Testis (tissue), 3 donors: ENCODE measurements around the gene PRAMEF18. TPM values are rescaled to one million over a fixed set of nuclear protein-coding genes. Genes with fewer than 3 reads are reported as not detected.
"Not testable (repeated sequence)": the region's sequence is repeated elsewhere in the genome, so short reads cannot be mapped to it uniquely, and the experiment has no call there.

ENCODE experiments used
- DNase-seq: peaks from one replicate; pipeline ENCODE4 v3.0.0-alpha.2; 2019
- H3K27ac ChIP-seq, 2 donors: fragments of 200-600 bp; sonication (generic); one replicate each; pipeline ENCODE4 v1.5.1; 2019
- H3K27me3 ChIP-seq: fragments of 200-600 bp; sonication (generic); one replicate; pipeline ENCODE4 v1.5.1; 2019
- H3K36me3 ChIP-seq: fragments of 200-600 bp; sonication (generic); one replicate; pipeline ENCODE4 v1.5.1; 2017; ENCODE audit warnings: low read depth; ENCODE audit errors: missing control alignments
- H3K4me1 ChIP-seq: fragments of 200-600 bp; sonication (generic); one replicate; pipeline ENCODE4 v1.5.1; 2019
- H3K4me3 ChIP-seq, 2 donors: fragments of 200-600 bp; sonication (generic); one replicate each; pipeline ENCODE4 v1.5.1; 2017 to 2019
- H3K9me3 ChIP-seq: fragments of 200-600 bp; sonication (generic); one replicate; pipeline ENCODE4 v1.5.1; 2017
- WGBS, 2 donors: methylation state at CpG; one replicate each; pipeline ENCODE4 v1.1.5; 2018; 5-methylcytosine and 5-hydroxymethylcytosine counted together
- intact Hi-C: fragments of 100-400 bp; cut with DNase I; formaldehyde crosslinking; loops from one replicate; pipeline ENCODE4 v1.15.1; 2023; ENCODE audit warnings: low total_unique reads
- polyA plus RNA-seq: library from polyadenylated mRNA; stranded (reverse); fragments of 350-450 nt; fragmentation: Illumina TruSeq; extraction: RNeasy Lipid Tissue Mini Kit (QIAGEN cat#74804); gene quantifications from one replicate; pipeline ENCODE4 v1.2.3, GENCODE V29; 2014; ENCODE audit warnings: low read depth, low replicate concordance; ENCODE audit not compliant: insufficient read depth
- total RNA-seq, 2 donors: library from RNA; depleted of rRNA; stranded (reverse); fragments of >200 nt; gene quantifications; one replicate each; pipeline ENCODE4 v1.2.3, GENCODE V29; 2016

PRAMEF18 gene
- total and polyA plus RNA-seq, 3 donors from 2014 or later = 0.19 TPM; not detected in 2

GRCh38 chr1:13201309-13201708 lies 24.6 kb downstream of the PRAMEF18 start, which contains the start of gene PRAMEF13:
TSS of gene PRAMEF13 (minus strand) at chr1:13201409. CDS start at chr1:13199589, 1,820 bp downstream.
- H3K4me1 ChIP-seq, H3K27me3 ChIP-seq, H3K27ac ChIP-seq, H3K36me3 ChIP-seq, DNase-seq, H3K9me3 ChIP-seq, intact Hi-C loops, H3K4me3 ChIP-seq: not testable (repeated sequence)
- no CpG with 5 or more reads among the region's 5 CpGs for WGBS, 2 donors

Other genes starting within 250 kb of the PRAMEF18 start
- under 1 TPM in 1 of 2 donors, not detected in 1; 0.12 TPM for gene PRAMEF27, start 169.6 kb downstream of the PRAMEF18 start, total RNA-seq
- gene PRAMEF27, start 169.6 kb downstream of the PRAMEF18 start, polyA plus RNA-seq = not detected
- gene HNRNPCL3, start 165.4 kb downstream of the PRAMEF18 start, total RNA-seq = not detected
- gene HNRNPCL3, start 165.4 kb downstream of the PRAMEF18 start, polyA plus RNA-seq = not detected
- gene PRAMEF25, start 155.4 kb downstream of the PRAMEF18 start, total RNA-seq = under 1 TPM in 1 of 2 donors, not detected in 1; 0.16 TPM
- gene PRAMEF25, start 155.4 kb downstream of the PRAMEF18 start, polyA plus RNA-seq = not detected
- gene HNRNPCL2, start 109.3 kb downstream of the PRAMEF18 start, total RNA-seq = under 1 TPM in 1 of 2 donors, not detected in 1; 0.25 TPM
- not detected for gene HNRNPCL2, start 109.3 kb downstream of the PRAMEF18 start, polyA plus RNA-seq
- gene PRAMEF26, start 70.1 kb downstream of the PRAMEF18 start, total RNA-seq = not detected
- not detected for gene PRAMEF26, start 70.1 kb downstream of the PRAMEF18 start, polyA plus RNA-seq
- not detected for gene HNRNPCL4, start 60.5 kb downstream of the PRAMEF18 start, total RNA-seq
- gene HNRNPCL4, start 60.5 kb downstream of the PRAMEF18 start, polyA plus RNA-seq = not detected
- gene PRAMEF9, start 54.3 kb downstream of the PRAMEF18 start, total RNA-seq = not detected
- not detected for gene PRAMEF9, start 54.3 kb downstream of the PRAMEF18 start, polyA plus RNA-seq
- gene PRAMEF13, start 24.7 kb downstream of the PRAMEF18 start, total RNA-seq = not detected
- not detected for gene PRAMEF13, start 24.7 kb downstream of the PRAMEF18 start, polyA plus RNA-seq
- not detected for gene PRAMEF5, start 28.0 kb upstream of the PRAMEF18 start, total RNA-seq
- not detected for gene PRAMEF5, start 28.0 kb upstream of the PRAMEF18 start, polyA plus RNA-seq
- gene PRAMEF8, start 59.0 kb upstream of the PRAMEF18 start, total RNA-seq = under 1 TPM in 1 of 2 donors, not detected in 1; 0.12 TPM
- not detected for gene PRAMEF8, start 59.0 kb upstream of the PRAMEF18 start, polyA plus RNA-seq
- gene PRAMEF33, start 77.4 kb upstream of the PRAMEF18 start, total RNA-seq = not detected
- not detected for gene PRAMEF33, start 77.4 kb upstream of the PRAMEF18 start, polyA plus RNA-seq
- gene PRAMEF15, start 89.4 kb upstream of the PRAMEF18 start, total RNA-seq = under 1 TPM in 1 of 2 donors, not detected in 1; 0.19 TPM
- not detected for gene PRAMEF15, start 89.4 kb upstream of the PRAMEF18 start, polyA plus RNA-seq
- gene PRAMEF14, start 121.0 kb upstream of the PRAMEF18 start, total RNA-seq = under 1 TPM in 1 of 2 donors, not detected in 1; 0.31 TPM
- 0.24 TPM for gene PRAMEF14, start 121.0 kb upstream of the PRAMEF18 start, polyA plus RNA-seq
- not detected for gene PRAMEF19, start 145.8 kb upstream of the PRAMEF18 start, total RNA-seq
- gene PRAMEF19, start 145.8 kb upstream of the PRAMEF18 start, polyA plus RNA-seq = not detected
- under 1 TPM in 1 of 2 donors, not detected in 1; 0.31 TPM for gene PRAMEF17, start 163.5 kb upstream of the PRAMEF18 start, total RNA-seq
- gene PRAMEF17, start 163.5 kb upstream of the PRAMEF18 start, polyA plus RNA-seq = not detected
- gene PRAMEF20, start 184.3 kb upstream of the PRAMEF18 start, total RNA-seq = under 1 TPM; 0.62 to 0.87 TPM
- 0.28 TPM for gene PRAMEF20, start 184.3 kb upstream of the PRAMEF18 start, polyA plus RNA-seq